Central memory CD8-positive, alpha-beta T cell (primary cell): Measurements from ENCODE around the gene PCBP1.
"Not testable (repeated sequence)": the region's sequence is repeated elsewhere in the genome, so short reads cannot be mapped to it uniquely, and the experiment has no call there.

ENCODE experiments used
- ATAC-seq: fragments of 150-1000 bp; cut with Tn5 transposase; replicated peaks from 2 replicates; pipeline ENCODE4 v1.10.0; 2022; ENCODE audit warnings: mild to moderate bottlenecking, moderate FRiP score, moderate number of reproducible peaks; ENCODE audit not compliant: poor library complexity, severe bottlenecking; ENCODE audit errors: extremely low read depth
- DNase-seq, 2 donors: peaks; one replicate each; pipeline ENCODE4 v3.0.0; 2021; ENCODE audit warnings: low spot score in 2 of 2
- H3K27ac Mint-ChIP-seq: one replicate; pipeline ENCODE4 v1.8.0; 2022; ENCODE audit warnings: low read depth, mild to moderate bottlenecking, moderate library complexity, mixed read lengths
- H3K27me3 Mint-ChIP-seq: one replicate; pipeline ENCODE4 v1.8.0; 2022; ENCODE audit warnings: mixed read lengths
- H3K36me3 Mint-ChIP-seq: one replicate; pipeline ENCODE4 v1.8.0; 2022; ENCODE audit warnings: mild to moderate bottlenecking, moderate library complexity, mixed read lengths; ENCODE audit not compliant: insufficient read depth
- H3K4me1 Mint-ChIP-seq: one replicate; pipeline ENCODE4 v1.8.0; 2022; ENCODE audit warnings: mixed read lengths
- H3K4me3 Mint-ChIP-seq: one replicate; pipeline ENCODE4 v1.8.0; 2022; ENCODE audit warnings: mild to moderate bottlenecking, moderate library complexity, mixed read lengths
- H3K9me3 Mint-ChIP-seq: one replicate; pipeline ENCODE4 v1.8.0; 2022; ENCODE audit warnings: mixed read lengths

Gene PCBP1

DNA sequence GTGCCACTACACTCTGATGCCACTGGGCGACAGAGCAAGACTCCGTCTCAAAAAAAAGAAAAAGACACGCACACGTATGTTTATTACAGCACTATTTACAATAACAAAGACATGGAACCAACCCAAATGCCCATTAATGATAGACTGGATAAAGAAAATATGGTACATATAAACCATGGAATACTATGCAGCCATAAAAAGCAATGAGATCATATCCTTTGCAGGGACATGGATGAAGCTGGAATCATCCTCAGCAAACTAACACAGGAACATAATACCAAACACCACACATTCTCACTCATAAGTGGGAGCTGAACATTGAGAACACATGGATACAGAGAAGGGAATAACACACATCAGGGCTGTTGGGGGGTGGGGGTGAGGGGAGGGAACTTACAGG lies 32.0 kb upstream of the PCBP1 start:
- H3K36me3 Mint-ChIP-seq = peaks cover 32% of the 10 kb centered on the region
- not testable (repeated sequence) for DNase-seq, H3K27ac Mint-ChIP-seq, H3K4me1 Mint-ChIP-seq, H3K9me3 Mint-ChIP-seq, ATAC-seq, H3K27me3 Mint-ChIP-seq, H3K4me3 Mint-ChIP-seq

DNA sequence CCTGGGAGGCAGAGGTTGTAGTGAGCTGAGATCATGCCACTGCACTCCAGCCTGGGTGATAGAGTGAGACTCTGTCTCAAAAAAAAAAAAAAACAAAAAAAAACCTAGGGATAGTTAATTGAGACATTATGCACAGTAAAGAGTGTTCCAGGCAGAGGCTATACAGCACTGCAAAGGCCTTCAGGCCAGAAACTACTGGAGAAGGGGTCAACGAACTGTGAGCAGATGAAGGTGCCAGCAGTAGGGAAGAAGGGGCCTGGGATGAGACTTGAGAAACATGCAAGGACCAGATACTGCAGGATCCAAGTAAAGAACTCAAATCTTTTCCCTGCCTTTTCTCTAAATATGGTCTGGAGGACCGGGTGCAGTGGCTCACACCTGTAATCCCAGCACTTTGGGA lies 26.0 kb upstream of the PCBP1 start:
- Mint-ChIP-seq H3K4me1 (peaks cover 10% of the 10 kb centered on the region), H3K4me3 (no peak overlapping the region), H3K36me3 (peaks cover 25% of the 10 kb centered on the region), H3K9me3 (no peaks in the 10 kb centered on the region), H3K27ac (no peak overlapping the region), H3K27me3 (no peaks in the 10 kb centered on the region)
- no peak for DNase-seq
- ATAC-seq = no peak

DNA sequence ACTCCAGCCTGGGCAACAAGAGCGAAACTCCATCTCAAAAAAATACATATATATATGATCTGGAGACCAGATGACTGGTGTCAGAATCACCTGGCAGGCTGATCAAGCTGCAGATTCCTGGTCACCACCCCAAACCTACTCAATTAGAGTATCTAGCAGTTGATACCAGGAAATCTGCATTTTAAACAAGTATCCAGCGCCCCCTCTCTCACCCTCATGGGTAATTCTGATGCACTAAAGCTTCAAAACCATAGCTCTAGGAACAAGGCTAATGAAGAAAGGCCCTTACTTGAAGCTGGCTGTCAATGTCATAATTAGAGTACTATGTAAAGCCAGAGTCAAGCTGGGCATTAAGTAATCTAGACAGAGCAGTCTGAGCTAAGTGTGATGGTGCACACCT lies 25.0 kb upstream of the PCBP1 start:
- Mint-ChIP-seq H3K36me3 (peaks cover 22% of the 10 kb centered on the region), H3K27me3 (no peaks in the 10 kb centered on the region), H3K27ac (peak overlapping the region; percentile 12), H3K9me3 (no peaks in the 10 kb centered on the region), H3K4me1 (peaks cover 10% of the 10 kb centered on the region), H3K4me3 (no peak overlapping the region)
- ATAC-seq = no peak
- no peak for DNase-seq

DNA sequence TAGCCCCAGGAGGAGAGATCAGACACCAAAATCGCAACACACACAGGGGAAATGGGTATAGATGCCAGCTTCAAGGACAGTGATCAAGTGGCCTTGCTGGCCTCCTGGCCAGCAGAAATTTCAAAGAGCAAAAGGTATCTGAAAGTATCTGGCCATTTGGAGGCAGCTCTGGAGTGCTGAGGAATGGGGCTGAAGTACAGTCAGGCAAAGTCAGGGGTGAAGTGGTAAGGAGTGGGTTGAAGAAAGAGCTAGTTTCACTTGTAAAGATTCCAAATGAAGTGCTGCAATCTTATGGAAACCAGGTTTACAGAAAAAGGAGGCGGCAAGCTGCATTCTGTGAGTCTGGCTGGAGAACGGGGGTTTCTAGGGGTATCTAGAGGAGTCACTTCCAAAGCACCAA lies 19.2 kb upstream of the PCBP1 start:
- Mint-ChIP-seq H3K36me3 (peaks cover 22% of the 10 kb centered on the region), H3K27ac (peak overlapping the region; percentile 92), H3K27me3 (no peaks in the 10 kb centered on the region), H3K9me3 (no peaks in the 10 kb centered on the region), H3K4me1 (peaks cover 36% of the 10 kb centered on the region), H3K4me3 (peak overlapping the region; percentile 46)
- DNase-seq (no peak), ATAC-seq (no peak)

DNA sequence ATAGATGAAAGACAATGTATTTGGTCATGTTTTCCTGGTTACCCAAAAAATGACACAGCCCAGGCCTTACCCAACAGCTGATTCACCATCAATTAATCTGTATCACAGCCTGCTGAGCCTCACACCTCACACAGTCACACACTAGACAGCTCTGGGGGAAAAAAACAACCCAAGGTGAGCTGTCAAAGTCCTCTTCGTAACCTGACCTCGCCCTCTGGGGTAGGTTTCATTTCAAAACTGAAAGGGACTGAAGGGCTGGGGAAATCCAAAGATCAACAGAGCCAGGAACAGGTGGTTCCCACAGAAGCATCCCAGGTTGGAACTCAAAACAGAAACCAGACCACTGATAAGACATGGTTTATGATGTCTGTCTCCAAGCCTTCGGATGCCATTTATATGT lies 18.2 kb upstream of the PCBP1 start:
- peak overlapping the region; percentile 34 for H3K4me3 Mint-ChIP-seq
- no peaks in the 10 kb centered on the region for H3K9me3 Mint-ChIP-seq
- H3K4me1 Mint-ChIP-seq = peaks cover 33% of the 10 kb centered on the region
- DNase-seq (peak; percentile 29 to 73), ATAC-seq (peak; percentile 94)
- no peaks in the 10 kb centered on the region for H3K27me3 Mint-ChIP-seq
- H3K27ac Mint-ChIP-seq = peak overlapping the region; percentile 92
- H3K36me3 Mint-ChIP-seq = peaks cover 21% of the 10 kb centered on the region

DNA sequence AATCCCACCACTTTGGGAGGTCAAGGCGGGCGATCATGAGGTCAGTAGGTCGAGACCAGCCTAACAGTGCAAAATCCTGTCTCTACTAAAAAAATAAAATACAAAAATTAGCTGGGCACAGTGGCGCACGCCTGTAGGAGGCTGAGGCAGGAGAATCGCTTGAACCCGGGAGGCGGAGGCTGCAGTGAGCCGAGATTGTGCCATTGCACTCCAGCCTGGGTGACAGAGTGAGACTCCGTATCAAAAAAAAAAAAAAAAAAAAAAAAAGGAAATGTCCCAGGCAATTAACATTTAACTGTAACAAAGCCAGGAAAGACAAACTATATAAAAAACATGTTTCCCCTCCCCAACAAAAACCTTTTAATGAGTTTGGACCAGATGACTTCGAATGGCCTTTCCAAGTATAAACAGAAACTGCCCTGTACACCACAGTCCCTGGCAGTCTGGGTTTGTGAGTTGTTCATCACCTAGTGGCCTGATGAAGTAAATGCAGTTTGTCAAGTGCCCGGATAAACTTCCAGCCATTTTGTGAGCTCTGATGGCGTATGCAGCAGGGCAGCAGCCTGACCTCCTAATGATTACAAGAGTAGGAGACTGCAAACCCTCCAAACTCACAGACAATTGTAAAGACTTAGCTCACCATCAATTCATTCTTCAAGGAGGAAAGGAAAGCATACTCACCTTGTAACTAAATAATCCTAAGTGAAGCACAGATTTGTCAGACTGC lies 16.6 kb upstream of the PCBP1 start:
- Mint-ChIP-seq H3K9me3 (no peaks in the 10 kb centered on the region), H3K27ac (peak overlapping the region; percentile 96), H3K4me3 (peak overlapping the region; percentile 48), H3K27me3 (no peaks in the 10 kb centered on the region), H3K4me1 (peaks cover 33% of the 10 kb centered on the region), H3K36me3 (peaks cover 22% of the 10 kb centered on the region)
- ATAC-seq = peak; percentile 66
- peak; percentile 35 to 60 for DNase-seq

DNA sequence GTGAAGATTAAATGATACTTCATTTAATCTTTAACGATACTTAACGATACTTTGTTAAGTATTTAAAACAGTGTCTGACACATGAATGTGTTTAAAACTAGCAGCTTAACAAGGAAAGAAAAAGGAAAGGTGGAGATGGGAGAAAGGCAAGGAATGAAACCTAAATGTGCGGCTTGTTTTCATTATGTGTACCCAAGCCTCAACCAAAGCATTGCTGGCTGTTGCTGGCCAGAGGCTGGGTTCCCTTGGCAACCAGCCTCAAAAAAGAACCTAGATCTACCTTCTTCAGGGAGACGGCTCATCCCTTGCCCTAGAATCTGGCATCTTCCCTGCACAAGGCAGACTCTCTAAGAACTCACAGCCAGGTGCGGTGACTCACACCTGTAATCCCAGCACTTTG lies 13.8 kb upstream of the PCBP1 start:
- H3K27ac Mint-ChIP-seq = no peak overlapping the region
- H3K27me3 Mint-ChIP-seq = no peaks in the 10 kb centered on the region
- peaks cover 28% of the 10 kb centered on the region for H3K36me3 Mint-ChIP-seq
- H3K4me1 Mint-ChIP-seq = peaks cover 31% of the 10 kb centered on the region
- DNase-seq = no peak
- no peak for ATAC-seq
- H3K4me3 Mint-ChIP-seq = no peak overlapping the region
- H3K9me3 Mint-ChIP-seq = no peaks in the 10 kb centered on the region

DNA sequence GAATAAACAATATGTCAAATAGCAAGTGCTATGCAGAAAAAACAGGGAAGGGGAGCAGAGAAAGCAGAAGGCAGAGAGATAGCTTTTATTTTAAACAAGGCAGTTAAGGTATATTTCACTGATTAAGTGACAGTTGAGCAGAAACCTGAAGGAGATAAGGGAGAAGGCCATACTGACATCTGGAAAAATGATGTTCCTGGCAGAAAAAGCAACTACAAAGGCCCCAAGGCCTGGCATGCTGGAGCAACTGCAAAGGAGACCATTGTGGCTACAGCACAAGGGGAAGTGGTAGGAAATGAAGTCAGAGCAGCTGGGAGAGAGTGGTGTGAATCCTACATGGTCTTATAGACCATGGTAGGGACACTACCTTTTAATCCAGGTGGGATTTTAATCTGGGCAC lies 8.9 kb upstream of the PCBP1 start:
- peaks cover 27% of the 10 kb centered on the region for H3K4me1 Mint-ChIP-seq
- H3K36me3 Mint-ChIP-seq = peaks cover 35% of the 10 kb centered on the region
- no peaks in the 10 kb centered on the region for H3K9me3 Mint-ChIP-seq
- no peak overlapping the region for H3K4me3 Mint-ChIP-seq
- no peak for DNase-seq
- H3K27ac Mint-ChIP-seq = peak overlapping the region; percentile 60
- ATAC-seq = no peak
- no peaks in the 10 kb centered on the region for H3K27me3 Mint-ChIP-seq

DNA sequence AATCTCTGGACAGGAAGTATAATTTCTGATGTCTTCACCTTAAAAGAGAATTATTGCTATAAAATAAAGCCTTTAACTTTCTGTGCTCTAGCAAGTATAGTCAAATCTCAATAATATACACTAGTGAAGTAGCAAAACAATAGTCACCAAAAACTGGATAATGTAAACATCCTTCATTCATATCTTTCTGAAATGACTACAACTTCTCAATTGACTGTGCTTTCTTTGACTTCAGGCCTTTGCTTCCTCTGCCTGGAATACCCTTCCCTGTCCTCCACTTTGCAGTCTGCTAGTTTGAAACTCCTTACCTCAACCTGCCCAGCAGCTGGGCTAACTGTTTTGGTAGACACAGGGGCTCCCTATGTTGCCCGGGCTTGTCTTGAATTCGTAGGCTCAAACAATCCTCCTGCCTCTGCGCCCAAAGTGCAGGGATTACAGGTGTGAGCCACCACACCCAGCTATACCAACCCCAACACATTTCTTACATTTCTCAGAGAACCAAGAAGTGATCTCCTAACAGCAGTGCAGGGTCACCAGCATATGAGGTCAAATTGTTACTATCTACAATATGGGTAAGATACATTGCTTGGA lies 6.6 kb upstream of the PCBP1 start:
- peaks cover 38% of the 10 kb centered on the region for H3K36me3 Mint-ChIP-seq
- no peaks in the 10 kb centered on the region for H3K9me3 Mint-ChIP-seq
- H3K4me1 Mint-ChIP-seq = peaks cover 44% of the 10 kb centered on the region
- DNase-seq (no peak), ATAC-seq (no peak)
- H3K27me3 Mint-ChIP-seq = no peaks in the 10 kb centered on the region
- H3K4me3 Mint-ChIP-seq = no peak overlapping the region
- no peak overlapping the region for H3K27ac Mint-ChIP-seq

DNA sequence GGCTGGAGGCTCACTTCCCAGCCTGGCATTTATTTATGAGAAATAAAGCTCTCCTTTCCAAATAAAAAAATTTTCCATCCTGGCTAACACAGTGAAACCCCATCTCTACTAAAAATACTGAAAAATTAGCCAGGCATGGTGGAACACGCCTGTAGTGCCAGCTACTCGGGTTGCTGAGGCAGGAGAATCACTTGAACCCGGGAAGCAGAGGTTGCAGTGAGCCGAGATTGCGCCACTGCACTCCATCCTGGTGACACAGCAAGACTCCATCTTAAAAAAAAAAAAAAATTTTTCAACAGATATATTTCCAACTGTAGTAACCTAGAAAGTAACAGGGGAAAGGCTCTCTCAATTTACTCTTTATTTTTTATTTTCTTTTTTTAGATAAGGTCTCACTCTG lies 6.1 kb upstream of the PCBP1 start:
- peaks cover 49% of the 10 kb centered on the region for H3K4me1 Mint-ChIP-seq

DNA sequence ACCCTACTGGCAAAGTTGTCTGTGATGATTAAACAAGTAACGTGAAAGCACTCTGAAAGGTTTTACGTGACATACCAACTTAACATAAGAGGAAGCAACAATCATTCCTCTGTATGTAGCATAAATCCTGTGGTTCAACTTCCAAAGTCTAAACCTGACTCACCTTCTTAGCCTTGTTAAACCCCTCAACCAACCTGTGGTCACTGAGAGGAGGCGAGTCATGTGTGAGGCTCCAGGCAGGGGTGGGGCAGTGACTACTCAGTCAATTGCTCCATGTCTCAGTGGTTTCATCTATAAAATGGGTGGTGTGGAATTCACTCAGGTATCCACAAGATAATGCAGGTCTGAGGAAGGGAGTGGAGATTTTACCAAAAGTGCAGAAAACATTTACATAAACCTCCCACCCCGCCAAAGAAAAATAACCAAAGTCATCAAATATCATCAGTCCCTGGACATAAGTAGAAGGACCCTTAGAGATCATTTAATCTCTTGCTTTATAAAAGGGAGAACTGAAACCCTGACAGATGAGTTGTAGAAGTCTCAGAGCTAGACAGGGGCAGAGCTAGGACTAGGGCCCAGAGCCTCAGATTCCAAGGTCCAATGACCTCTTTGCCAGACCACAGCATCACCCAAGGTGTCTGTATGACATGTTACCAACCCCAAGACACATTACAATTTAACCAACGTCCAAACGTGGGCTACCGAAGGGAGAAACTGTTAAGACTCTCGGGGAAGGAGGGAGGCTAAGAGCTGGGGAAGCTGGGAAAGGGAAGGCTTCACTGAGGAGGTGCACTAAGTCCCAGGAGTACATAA lies 3.7 kb upstream of the PCBP1 start:
- Mint-ChIP-seq H3K27ac (peak overlapping the region; percentile 93), H3K4me3 (peak overlapping the region; percentile 16), H3K27me3 (no peaks in the 10 kb centered on the region), H3K4me1 (peaks cover 59% of the 10 kb centered on the region), H3K9me3 (no peaks in the 10 kb centered on the region), H3K36me3 (peaks cover 56% of the 10 kb centered on the region)
- DNase-seq (no peak), ATAC-seq (no peak)

More for the DNA sequence above, 6.1 kb upstream of the PCBP1 start:
- no peak for ATAC-seq
- no peaks in the 10 kb centered on the region for H3K9me3 Mint-ChIP-seq
- H3K36me3 Mint-ChIP-seq = peaks cover 42% of the 10 kb centered on the region
- no peak overlapping the region for H3K27ac Mint-ChIP-seq
- DNase-seq = no peak
- no peak overlapping the region for H3K4me3 Mint-ChIP-seq
- H3K27me3 Mint-ChIP-seq = no peaks in the 10 kb centered on the region

DNA sequence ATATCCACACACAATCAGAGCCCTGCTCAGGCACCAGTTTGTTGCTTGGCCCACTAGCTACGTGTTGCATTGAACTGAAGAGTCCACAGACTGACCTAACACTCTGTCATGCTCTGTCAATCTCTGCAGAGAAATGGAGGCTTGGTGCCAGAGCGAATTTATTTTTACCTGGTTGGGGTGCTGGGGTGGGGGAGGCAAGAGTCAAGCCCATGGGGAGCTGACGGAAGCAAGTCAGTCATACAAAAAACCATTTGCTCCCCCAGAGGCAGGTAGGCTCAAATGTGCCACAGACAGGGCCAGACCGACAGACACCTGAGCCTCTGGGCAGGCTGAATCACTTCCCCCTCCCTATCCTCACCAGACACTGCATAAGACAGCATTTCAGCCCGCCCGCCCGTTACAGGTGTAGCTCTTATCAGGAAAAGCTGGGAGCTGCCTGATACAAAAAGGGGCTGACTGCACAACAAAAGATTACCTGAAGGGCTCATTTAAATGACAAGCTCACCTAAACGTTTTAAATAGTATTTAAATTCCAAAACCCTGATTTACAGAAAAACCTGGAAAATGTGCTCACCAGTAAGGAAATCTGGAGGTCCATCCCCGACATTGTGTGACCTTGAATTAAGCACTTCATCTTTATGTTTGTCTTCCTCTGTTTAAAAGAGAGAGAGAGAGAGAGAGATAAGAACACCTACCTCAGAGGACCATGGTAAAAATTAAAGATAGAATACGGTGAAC lies 2.1 kb upstream of the PCBP1 start:
- H3K27ac Mint-ChIP-seq = peak overlapping the region; percentile 100
- H3K4me1 Mint-ChIP-seq = peaks cover 64% of the 10 kb centered on the region
- H3K9me3 Mint-ChIP-seq = no peaks in the 10 kb centered on the region
- H3K4me3 Mint-ChIP-seq = peak overlapping the region; percentile 97
- H3K27me3 Mint-ChIP-seq = no peaks in the 10 kb centered on the region
- DNase-seq (peak in 1 of 2 donors; percentile 27), ATAC-seq (no peak)
- H3K36me3 Mint-ChIP-seq = peaks cover 57% of the 10 kb centered on the region
